SK-N-SH (cell line): ENCODE results near the gene FBXO47. TPM values are rescaled to one million over a fixed set of nuclear protein-coding genes. Genes with fewer than 3 reads are reported as not detected.

Experiments
- CTCF ChIA-PET: fragments of 300-600, 350-600 bp; formaldehyde crosslinking; extraction: SDS; loops from one replicate; lab custom pipeline; 2021; lab: Yijun Ruan, JAX
- POLR2A ChIA-PET: fragments of 350-600 bp; sonication (Branson Sonifier 250); formaldehyde crosslinking; extraction: SDS; loops from one replicate; lab custom pipeline; 2020; ENCODE audit warnings: antibody characterized with exemption, inconsistent platforms; lab: Yijun Ruan, JAX
- DNase-seq: peaks from one replicate; pipeline ENCODE4 v3.0.0; 2012
- H2AFZ ChIP-seq: fragments of 200-600 bp; sonication (generic); 2 replicates; pipeline ENCODE4 v1.8.1; 2016; ENCODE audit warnings: antibody characterized with exemption, mild to moderate bottlenecking, low read depth
- H3F3A ChIP-seq: fragments of 200-600 bp; sonication (generic); replicated peaks from 2 replicates; pipeline ENCODE3; 2016; ENCODE audit warnings: antibody characterized with exemption, mild to moderate bottlenecking; ENCODE audit not compliant: insufficient read depth
- H3K27ac ChIP-seq, 2 experiments: fragments of 200-500 bp in 1 of 2; fragments of 200-600 bp in 1 of 2; sonication (Bioruptor generic) in 1 of 2; sonication (generic), shearing (Covaris generic) in 1 of 2; 2 replicates each; pipeline versions ENCODE4 v1.5.1 to v1.6.1; 2014 to 2016; ENCODE audit warnings: low read depth in 2 of 2, inconsistent platforms in 1 of 2, low read length in 1 of 2, mild to moderate bottlenecking in 1 of 2, mixed read lengths in 1 of 2
- H3K27me3 ChIP-seq: fragments of 200-600 bp; sonication (generic), shearing (Covaris generic); 2 replicates; pipeline ENCODE4 v1.6.1; 2016; ENCODE audit warnings: mixed run types; ENCODE audit not compliant: insufficient read depth
- H3K36me3 ChIP-seq, 2 experiments: fragments of 200-500 bp in 1 of 2; fragments of 200-600 bp in 1 of 2; sonication (Bioruptor generic) in 1 of 2; sonication (generic) in 1 of 2; replicated peaks in 1 of 2; 2 replicates each; pipeline versions ENCODE3 to v1.5.1; 2014 to 2016; ENCODE audit warnings: low read length in 1 of 2, mild to moderate bottlenecking in 1 of 2; ENCODE audit not compliant: insufficient read depth in 2 of 2, control insufficient read depth in 1 of 2
- H3K4me1 ChIP-seq, 2 experiments: fragments of 200-500 bp in 1 of 2; fragments of 200-600 bp in 1 of 2; sonication (Bioruptor generic) in 1 of 2; sonication (generic), shearing (Covaris generic) in 1 of 2; 2 replicates each; pipeline versions ENCODE4 v1.5.1 to v1.6.1; 2014 to 2016; ENCODE audit warnings: low read depth in 1 of 2, low read length in 1 of 2, mixed run types in 1 of 2; ENCODE audit not compliant: insufficient read depth in 2 of 2, control insufficient read depth in 1 of 2
- H3K4me2 ChIP-seq: fragments of 200-600 bp; sonication (generic), shearing (Covaris generic); 2 replicates; pipeline ENCODE4 v1.6.1; 2017; ENCODE audit warnings: mixed run types
- H3K4me3 ChIP-seq, 2 experiments: fragments of 200-500 bp in 1 of 2; fragments of 200-600 bp in 1 of 2; sonication (Bioruptor generic) in 1 of 2; sonication (generic), shearing (Covaris generic) in 1 of 2; 2 replicates each; pipeline versions ENCODE4 v1.5.1 to v1.8.1; 2014 to 2016; ENCODE audit warnings: low read depth in 2 of 2, inconsistent platforms in 1 of 2, low read length in 1 of 2, mild to moderate bottlenecking in 1 of 2, mixed read lengths in 1 of 2, moderate library complexity in 1 of 2
- H3K79me2 ChIP-seq: fragments of 200-600 bp; sonication (generic); 2 replicates; pipeline ENCODE4 v1.8.1; 2017; ENCODE audit warnings: mild to moderate bottlenecking; ENCODE audit not compliant: insufficient read depth
- H3K9ac ChIP-seq: fragments of 200-600 bp; sonication (generic); 2 replicates; pipeline ENCODE4 v1.6.1; 2017; ENCODE audit warnings: mixed run types
- H3K9me2 ChIP-seq: fragments of 200-600 bp; sonication (generic); 2 replicates; pipeline ENCODE4 v1.6.1; 2017; ENCODE audit warnings: mixed run types
- H3K9me3 ChIP-seq: fragments of 200-600 bp; sonication (generic); 2 replicates; pipeline ENCODE4 v1.6.1; 2017; ENCODE audit warnings: mixed run types, mild to moderate bottlenecking, moderate library complexity
- H4K20me1 ChIP-seq: fragments of 200-600 bp; sonication (generic); 2 replicates; pipeline ENCODE4 v1.6.1; 2017; ENCODE audit warnings: mild to moderate bottlenecking, mixed run types; ENCODE audit not compliant: insufficient read depth
- EP300 ChIP-seq, 2 experiments: IDR thresholded peaks; 2 replicates each; pipeline versions ENCODE4 v1.4.0 to v1.6.1; 2012; ENCODE audit warnings: borderline replicate concordance in 1 of 2, low read depth in 1 of 2, low read length in 1 of 2
- FOXM1 ChIP-seq: IDR thresholded peaks from 2 replicates; pipeline ENCODE4 v1.4.0; 2012; ENCODE audit warnings: low read depth, mild to moderate bottlenecking
- GABPA ChIP-seq: IDR thresholded peaks from 2 replicates; pipeline ENCODE4 v1.4.0; 2012; ENCODE audit warnings: low read depth, mild to moderate bottlenecking
- GATA2 ChIP-seq: sonication (generic); formaldehyde crosslinking; IDR thresholded peaks from 2 replicates; pipeline ENCODE4 v1.5.0; 2020; ENCODE audit warnings: mild to moderate bottlenecking, missing genetic modification reagents
- MXI1 ChIP-seq: IDR thresholded peaks from 2 replicates; pipeline ENCODE4 v1.6.1; 2012; ENCODE audit warnings: mild to moderate bottlenecking, low read depth, low read length, improper control_type of control experiment
- NFIC ChIP-seq: IDR thresholded peaks from 2 replicates; pipeline ENCODE4 v1.4.0; 2012; ENCODE audit warnings: borderline replicate concordance
- NRF1 ChIP-seq: IDR thresholded peaks from 2 replicates; pipeline ENCODE4 v1.6.1; 2012; ENCODE audit warnings: low read depth, mild to moderate bottlenecking, low read length
- RAD21 ChIP-seq: IDR thresholded peaks from 2 replicates; pipeline ENCODE4 v1.6.1; 2012; ENCODE audit warnings: mild to moderate bottlenecking, low read length
- SIN3A ChIP-seq: IDR thresholded peaks from 2 replicates; pipeline ENCODE4 v1.6.1; 2012; ENCODE audit warnings: low read depth, mild to moderate bottlenecking, low read length, moderate library complexity, borderline replicate concordance
- SMC3 ChIP-seq: IDR thresholded peaks from 2 replicates; pipeline ENCODE4 v1.6.1; 2012; ENCODE audit warnings: low read depth, low read length, improper control_type of control experiment
- TCF12 ChIP-seq: IDR thresholded peaks from 2 replicates; pipeline ENCODE4 v1.4.0; 2012
- YY1 ChIP-seq: IDR thresholded peaks from 2 replicates; pipeline ENCODE4 v1.4.0; 2012; ENCODE audit warnings: low read depth, mild to moderate bottlenecking
- WGBS: methylation state at CpG from one replicate; pipeline ENCODE4 v1.1.6; 2017; ENCODE audit warnings: low lambda C conversion rate; 5-methylcytosine and 5-hydroxymethylcytosine counted together
- polyA plus RNA-seq, 3 experiments: library from polyadenylated mRNA; depleted of rRNA; stranded (reverse); fragments of >200 nt; gene quantifications; 2 replicates each; pipeline ENCODE4 v1.2.3, GENCODE V29; 2012
- TF ChIP-seq, protein P1 (sequence below): fragments of 200-600 bp; sonication (generic); IDR thresholded peaks from 2 replicates; pipeline ENCODE4 v1.6.1; 2017; ENCODE audit warnings: antibody characterized with exemption, mild to moderate bottlenecking, moderate library complexity
- TF ChIP-seq, protein P2 (sequence below): IDR thresholded peaks from 2 replicates; pipeline ENCODE4 v1.4.0; 2012; ENCODE audit warnings: low read depth
- TF ChIP-seq, protein P3 (sequence below): IDR thresholded peaks from 2 replicates; pipeline ENCODE4; 2012

Gene FBXO47
- polyA plus RNA-seq, 1 of the 3 experiments (the other 2 are of a cell fraction) = not detected

DNA sequence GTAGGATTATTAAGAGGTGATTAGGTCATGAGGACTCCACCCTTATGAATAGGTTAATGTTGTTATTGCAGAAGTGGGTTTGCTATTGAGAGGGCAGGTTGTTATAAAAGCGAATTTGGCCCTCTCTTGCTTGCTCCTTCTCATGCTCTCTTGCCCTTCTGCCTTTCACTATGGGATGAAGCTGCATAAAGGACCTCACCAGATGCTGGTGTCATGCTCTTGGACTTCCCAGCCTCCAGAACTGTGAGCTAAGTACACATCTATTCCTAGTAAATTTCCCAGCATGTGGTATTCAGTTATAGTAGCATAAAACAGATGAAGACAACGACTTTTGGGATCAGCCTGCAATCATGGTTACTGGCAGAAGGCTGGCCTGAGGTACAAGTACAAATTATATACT is 41.4 kb upstream of the FBXO47 start:
- H2AFZ ChIP-seq = no peak overlapping the region
- H3K9me2 ChIP-seq = no peaks in the 10 kb centered on the region
- no peak overlapping the region for H3K27ac ChIP-seq
- H3K4me2 ChIP-seq = no peak overlapping the region
- no peaks in the 10 kb centered on the region for H3K79me2 ChIP-seq
- no peak for TF ChIP-seq SIN3A
- H3K4me1 ChIP-seq = no peaks in the 10 kb centered on the region
- CTCF ChIA-PET = interaction anchor here (1.0 to 1.2 kb wide), 5 partner anchors 26 to 237 kb away, joined by 3 to 5 read pairs (median 3); no protein-coding TSS in a partner anchor
- DNase-seq = no peak
- H3K9ac ChIP-seq = no peak overlapping the region
- no peaks in the 10 kb centered on the region for H4K20me1 ChIP-seq
- H3K9me3 ChIP-seq = no peaks in the 10 kb centered on the region
- no peaks in the 10 kb centered on the region for H3F3A ChIP-seq
- H3K27me3 ChIP-seq = peaks cover 9% of the 10 kb centered on the region
- WGBS = 8% methylated on average over 2 of the region's 2 CpGs
- POLR2A ChIA-PET = no interaction called here
- H3K4me3 ChIP-seq = no peak overlapping the region
- no peaks in the 10 kb centered on the region for H3K36me3 ChIP-seq

DNA sequence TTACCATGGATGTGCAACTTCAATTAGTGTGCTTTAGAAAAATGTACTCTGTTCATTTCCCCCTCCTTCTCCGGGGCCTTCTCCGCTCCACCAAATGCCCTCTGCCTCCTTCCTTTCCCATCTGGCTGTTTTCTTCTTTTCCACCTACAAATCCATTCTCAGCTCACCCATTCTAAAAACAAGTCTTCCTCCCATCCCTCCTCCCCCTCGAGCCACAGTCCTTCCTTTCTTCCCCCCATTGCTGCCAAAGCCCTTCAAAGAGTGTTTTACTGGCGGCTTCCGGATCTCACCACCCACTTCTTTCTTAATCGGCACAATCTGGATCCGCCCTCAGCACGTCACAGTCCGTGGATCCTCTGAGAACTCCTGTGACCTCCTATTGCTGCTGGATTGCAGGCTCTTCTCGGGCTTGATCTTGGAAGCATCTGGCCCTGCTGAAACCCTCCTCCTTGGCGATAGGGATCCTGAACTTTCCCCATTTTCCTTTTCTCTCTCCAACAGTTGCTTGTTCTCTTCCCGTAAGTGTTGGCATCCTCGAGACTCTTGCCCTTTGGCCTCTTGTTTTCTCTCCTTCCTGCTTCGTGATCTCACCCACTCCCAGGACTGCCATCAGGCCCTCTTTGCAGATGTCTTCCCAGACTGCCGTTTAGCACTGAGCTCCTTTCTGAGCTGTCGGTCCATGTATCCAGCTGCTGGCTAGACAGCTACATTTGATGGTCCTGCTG is 36.0 kb upstream of the FBXO47 start:
- Histone ChIP-seq H3K9ac (no peak overlapping the region), H3K4me2 (no peak overlapping the region), H3K9me3 (no peaks in the 10 kb centered on the region), H4K20me1 (no peaks in the 10 kb centered on the region), H3K4me3 (no peak overlapping the region), H3K27ac (no peak overlapping the region), H3K4me1 (no peaks in the 10 kb centered on the region), H3K79me2 (no peaks in the 10 kb centered on the region), H2AFZ (no peak overlapping the region), H3K36me3 (no peaks in the 10 kb centered on the region), H3K9me2 (no peaks in the 10 kb centered on the region), H3K27me3 (no peaks in the 10 kb centered on the region), H3F3A (no peaks in the 10 kb centered on the region)
- TF ChIP-seq TCF12 = no peak
- TF ChIP-seq YY1 = no peak
- TF ChIP-seq MXI1 = no peak
- no peak for TF ChIP-seq RAD21
- no peak for TF ChIP-seq NFIC
- no peak for TF ChIP-seq SMC3
- TF ChIP-seq, protein P1, sequence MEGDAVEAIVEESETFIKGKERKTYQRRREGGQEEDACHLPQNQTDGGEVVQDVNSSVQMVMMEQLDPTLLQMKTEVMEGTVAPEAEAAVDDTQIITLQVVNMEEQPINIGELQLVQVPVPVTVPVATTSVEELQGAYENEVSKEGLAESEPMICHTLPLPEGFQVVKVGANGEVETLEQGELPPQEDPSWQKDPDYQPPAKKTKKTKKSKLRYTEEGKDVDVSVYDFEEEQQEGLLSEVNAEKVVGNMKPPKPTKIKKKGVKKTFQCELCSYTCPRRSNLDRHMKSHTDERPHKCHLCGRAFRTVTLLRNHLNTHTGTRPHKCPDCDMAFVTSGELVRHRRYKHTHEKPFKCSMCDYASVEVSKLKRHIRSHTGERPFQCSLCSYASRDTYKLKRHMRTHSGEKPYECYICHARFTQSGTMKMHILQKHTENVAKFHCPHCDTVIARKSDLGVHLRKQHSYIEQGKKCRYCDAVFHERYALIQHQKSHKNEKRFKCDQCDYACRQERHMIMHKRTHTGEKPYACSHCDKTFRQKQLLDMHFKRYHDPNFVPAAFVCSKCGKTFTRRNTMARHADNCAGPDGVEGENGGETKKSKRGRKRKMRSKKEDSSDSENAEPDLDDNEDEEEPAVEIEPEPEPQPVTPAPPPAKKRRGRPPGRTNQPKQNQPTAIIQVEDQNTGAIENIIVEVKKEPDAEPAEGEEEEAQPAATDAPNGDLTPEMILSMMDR = no peak
- TF ChIP-seq FOXM1 = no peak
- TF ChIP-seq, protein P2, sequence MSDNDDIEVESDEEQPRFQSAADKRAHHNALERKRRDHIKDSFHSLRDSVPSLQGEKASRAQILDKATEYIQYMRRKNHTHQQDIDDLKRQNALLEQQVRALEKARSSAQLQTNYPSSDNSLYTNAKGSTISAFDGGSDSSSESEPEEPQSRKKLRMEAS = no peak
- TF ChIP-seq GABPA = no peak
- no peak for TF ChIP-seq GATA2
- TF ChIP-seq NRF1 = no peak
- TF ChIP-seq EP300 (IDR thresholded peaks at IDR 0.05; ENCODE audit: borderline replicate concordance in 1 of 2, low read depth in 1 of 2, low read length in 1 of 2) = no peak
- TF ChIP-seq, protein P3, sequence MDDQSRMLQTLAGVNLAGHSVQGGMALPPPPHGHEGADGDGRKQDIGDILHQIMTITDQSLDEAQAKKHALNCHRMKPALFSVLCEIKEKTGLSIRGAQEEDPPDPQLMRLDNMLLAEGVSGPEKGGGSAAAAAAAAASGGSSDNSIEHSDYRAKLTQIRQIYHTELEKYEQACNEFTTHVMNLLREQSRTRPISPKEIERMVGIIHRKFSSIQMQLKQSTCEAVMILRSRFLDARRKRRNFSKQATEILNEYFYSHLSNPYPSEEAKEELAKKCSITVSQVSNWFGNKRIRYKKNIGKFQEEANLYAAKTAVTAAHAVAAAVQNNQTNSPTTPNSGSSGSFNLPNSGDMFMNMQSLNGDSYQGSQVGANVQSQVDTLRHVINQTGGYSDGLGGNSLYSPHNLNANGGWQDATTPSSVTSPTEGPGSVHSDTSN = no peak
- ChIA-PET POLR2A (no interaction called here), CTCF (interaction anchor here (1.7 kb wide), 1 partner anchor 172 kb away, joined by 4 read pairs; no protein-coding TSS in a partner anchor)
- DNase-seq = no peak
- WGBS = 74% methylated on average over 16 of the region's 16 CpGs
